HFF-Myc (cell line): ENCODE data around the gene CFAP45.
A peak's percentile ranks its signal among the peaks of the same experiment; 100 is the strongest.

Experiments
- DNase-seq: peaks from one replicate; pipeline ENCODE4 v3.0.0-alpha.2; 2011; ENCODE audit warnings: low read depth; ENCODE audit errors: extremely low read depth
- H3K4me3 ChIP-seq: replicated peaks from 2 replicates; pipeline ENCODE4 v1.5.1; 2011; ENCODE audit warnings: low read depth, mild to moderate bottlenecking, control low read depth, low read length
- CTCF ChIP-seq: IDR thresholded peaks from 2 replicates; pipeline ENCODE4 v1.5.1; 2012; ENCODE audit warnings: mild to moderate bottlenecking, low read depth, low read length, control low read depth; ENCODE audit errors: missing control alignments

The CFAP45 gene

DNA sequence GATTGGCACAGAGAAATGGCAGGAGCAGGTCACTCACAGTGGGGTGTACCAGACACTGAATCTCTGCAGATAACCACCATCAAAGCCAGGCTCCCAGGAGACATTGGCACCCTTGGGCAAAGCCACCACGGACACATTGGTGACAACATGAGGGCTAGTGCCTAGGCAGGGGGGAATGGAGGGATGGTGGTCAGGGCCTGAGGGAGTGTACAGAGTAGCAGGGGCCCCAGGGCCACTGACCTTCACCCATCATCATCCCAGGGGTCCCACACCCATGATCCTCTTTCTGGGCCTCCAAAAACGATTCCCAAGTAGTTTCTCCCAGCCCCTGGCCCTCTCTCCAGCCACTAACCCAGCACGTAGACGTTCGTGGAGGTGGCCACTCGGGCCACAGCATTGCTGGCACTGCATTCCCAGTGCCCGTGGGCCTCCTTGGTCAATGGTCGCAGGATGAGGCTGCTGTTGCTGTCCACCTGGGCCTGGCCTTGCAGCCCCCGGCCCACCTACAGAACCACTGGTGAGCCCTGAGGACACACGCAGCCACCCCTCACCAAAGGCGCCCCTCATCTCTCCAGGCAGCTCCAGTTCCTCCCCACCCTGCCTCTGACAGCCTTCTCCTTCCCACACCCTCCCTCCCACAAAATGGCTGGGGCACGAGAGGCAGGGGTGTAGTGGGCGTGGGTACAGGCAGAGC is 31.3 kb upstream of the CFAP45 start:
- TF ChIP-seq CTCF: no peak
- no peak overlapping the region for H3K4me3 ChIP-seq
- no peak for DNase-seq

DNA sequence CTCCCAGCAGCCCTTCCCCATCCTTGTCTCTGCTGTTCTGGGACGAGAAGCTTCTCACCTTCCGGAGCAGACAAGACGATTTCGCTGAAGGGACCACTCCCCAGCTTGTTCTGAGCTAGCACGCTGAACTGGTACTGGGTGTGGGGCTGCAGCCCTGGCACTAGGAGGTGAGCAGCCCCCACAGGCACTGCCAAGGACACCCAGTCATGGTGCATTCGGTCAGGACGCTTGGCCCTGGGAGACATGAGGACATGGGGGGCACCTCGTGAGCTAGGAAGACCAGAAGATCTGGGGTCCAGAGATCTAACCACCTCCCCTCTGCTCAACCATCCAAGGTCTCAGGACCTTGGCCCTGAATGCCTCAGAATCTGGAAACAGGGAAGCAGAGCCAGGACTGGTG is 30.7 kb upstream of the CFAP45 start:
- no peak for DNase-seq

DNA sequence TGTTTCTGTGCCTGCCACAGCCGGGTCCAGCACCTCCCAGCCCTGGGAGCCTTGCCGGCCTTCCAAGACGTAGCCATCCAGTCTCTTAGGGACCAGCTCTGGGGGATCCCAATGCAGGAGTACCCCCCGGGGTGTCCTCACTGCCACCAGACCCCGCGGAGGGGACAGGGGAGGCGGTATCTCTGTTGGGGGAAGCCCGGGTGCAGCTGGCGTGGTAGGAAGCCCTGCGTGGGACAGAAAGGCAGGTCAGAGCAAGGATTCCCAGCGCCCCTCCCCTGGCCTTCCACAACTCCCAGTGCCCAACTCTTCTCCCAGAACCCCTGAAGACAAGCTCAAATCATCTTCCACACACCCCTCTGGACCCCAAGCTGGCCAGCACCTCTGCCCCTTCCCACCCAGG is 30.3 kb upstream of the CFAP45 start:
- TF ChIP-seq CTCF: no peak
- H3K4me3 ChIP-seq: no peak overlapping the region
- no peak for DNase-seq

More for the DNA sequence above, 30.7 kb upstream of the CFAP45 start:
- TF ChIP-seq CTCF: no peak
- no peak overlapping the region for H3K4me3 ChIP-seq

GRCh38 chr1:159929155-159930051 is 29.4 kb upstream of the CFAP45 start:
- DNase-seq: no peak
- no peak overlapping the region for H3K4me3 ChIP-seq
- no peak for TF ChIP-seq CTCF

GRCh38 chr1:159928491-159929050 is 28.6 kb upstream of the CFAP45 start:
- DNase-seq: no peak
- no peak overlapping the region for H3K4me3 ChIP-seq
- no peak for TF ChIP-seq CTCF

DNA sequence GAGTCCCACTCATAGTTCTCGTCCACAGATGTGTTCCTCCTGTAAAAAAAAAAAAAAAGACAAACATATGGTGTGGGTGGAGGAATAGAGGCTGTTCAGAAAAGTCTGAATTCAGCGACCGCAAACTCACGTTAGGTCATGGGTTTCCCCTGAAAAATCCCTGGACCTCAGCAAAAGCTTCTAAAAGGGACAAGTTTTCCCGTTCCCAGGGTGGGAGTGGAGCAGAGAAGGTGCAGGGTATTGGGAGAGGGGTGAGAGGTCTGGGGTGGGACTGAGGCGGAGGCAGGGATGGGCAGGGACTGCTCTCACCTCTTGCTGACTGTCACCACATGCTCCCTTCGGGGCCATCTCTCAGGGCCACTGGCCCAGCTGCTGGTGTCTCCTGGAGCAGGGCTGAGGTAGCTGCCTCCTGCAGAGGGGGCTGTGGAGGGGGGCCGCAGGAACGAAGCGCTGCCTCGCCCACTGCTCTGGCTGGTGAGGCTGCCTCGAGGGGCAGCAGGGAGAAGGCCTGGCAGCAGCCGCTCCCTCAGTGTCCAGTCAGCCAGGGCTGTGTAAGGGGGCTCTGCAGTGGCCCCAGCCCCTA is 28.0 kb upstream of the CFAP45 start:
- peak; percentile 4 for TF ChIP-seq CTCF
- no peak for DNase-seq

More for the DNA sequence above, 28.0 kb upstream of the CFAP45 start:
- H3K4me3 ChIP-seq: no peak overlapping the region
